Activated CD4-positive, alpha-beta T cell treated with anti-CD3 and anti-CD28 coated beads, Interleukin-2, amount 10 ng/mL, durations not matched to agents 7 days and 5 days (primary cell): ENCODE results near the gene SEMA4G. TPM values are rescaled to one million over a fixed set of nuclear protein-coding genes. Genes with fewer than 3 reads are reported as not detected.

Experiments used
- CTCF ChIA-PET: fragments of 350-600 bp; sonication (Branson Sonifier 250); formaldehyde crosslinking; loops from one replicate; lab custom pipeline; 2021; ENCODE audit warnings: antibody characterized with exemption; lab: Charles Lee
- POLR2A ChIA-PET: fragments of 350-600 bp; sonication (Branson Sonifier 250); formaldehyde crosslinking; loops from one replicate; lab custom pipeline; 2021; ENCODE audit warnings: antibody characterized with exemption; lab: Charles Lee
- DNase-seq: peaks from one replicate; pipeline ENCODE4 v3.0.0-alpha.2; 2020
- H3K27ac Mint-ChIP-seq: one replicate; pipeline ENCODE4 v1.8.0; 2021; ENCODE audit warnings: mild to moderate bottlenecking, moderate library complexity, mixed read lengths
- H3K27me3 Mint-ChIP-seq: one replicate; pipeline ENCODE4 v1.8.0; 2021; ENCODE audit warnings: mixed read lengths
- H3K36me3 Mint-ChIP-seq: one replicate; pipeline ENCODE4 v1.8.0; 2021; ENCODE audit warnings: low read depth, mixed read lengths
- H3K4me1 Mint-ChIP-seq: one replicate; pipeline ENCODE4 v1.8.0; 2021; ENCODE audit warnings: mixed read lengths
- H3K4me3 Mint-ChIP-seq: one replicate; pipeline ENCODE4 v1.8.0; 2021; ENCODE audit warnings: mild to moderate bottlenecking, moderate library complexity, mixed read lengths
- H3K9me3 Mint-ChIP-seq: one replicate; pipeline ENCODE4 v1.8.0; 2021; ENCODE audit warnings: mixed read lengths
- total RNA-seq, 2 experiments: library from RNA; stranded (reverse); gene quantifications; one replicate each; pipeline ENCODE4 v1.2.3, GENCODE V29; 2021

The SEMA4G gene
- total RNA-seq, 2 experiments from 2014 or later, result 1.1 to 1.6 TPM

GRCh38 chr10:100962351-100963080 lies 6.8 kb upstream of the SEMA4G start:
- H3K9me3 Mint-ChIP-seq, result no peaks in the 10 kb centered on the region
- no peak overlapping the region for H3K27ac Mint-ChIP-seq
- no peak overlapping the region for H3K4me3 Mint-ChIP-seq
- no peak for DNase-seq
- H3K4me1 Mint-ChIP-seq, result peaks cover under 1% of the 10 kb centered on the region
- ChIA-PET POLR2A (no interaction called here), CTCF (no interaction called here)
- no peaks in the 10 kb centered on the region for H3K27me3 Mint-ChIP-seq
- H3K36me3 Mint-ChIP-seq, result peaks cover 43% of the 10 kb centered on the region

- H3K27ac Mint-ChIP-seq, result no peak overlapping the region
- peaks cover 7% of the 10 kb centered on the region for H3K4me1 Mint-ChIP-seq
- H3K4me3 Mint-ChIP-seq, result no peak overlapping the region
- no peaks in the 10 kb centered on the region for H3K27me3 Mint-ChIP-seq
- ChIA-PET CTCF (interaction anchor here (1.2 kb wide), 1 partner anchor 104 kb away, joined by 3 read pairs; no protein-coding TSS in a partner anchor), POLR2A (no interaction called here)
- no peaks in the 10 kb centered on the region for H3K9me3 Mint-ChIP-seq
- H3K36me3 Mint-ChIP-seq, result peaks cover 38% of the 10 kb centered on the region
- DNase-seq, result no peak
Observed at GRCh38 chr10:100963826-100964225, 5.5 kb upstream of the SEMA4G start.

- no peak overlapping the region for H3K27ac Mint-ChIP-seq
- H3K36me3 Mint-ChIP-seq, result peaks cover 20% of the 10 kb centered on the region
- peaks cover 14% of the 10 kb centered on the region for H3K4me1 Mint-ChIP-seq
- CTCF ChIA-PET, result interaction anchor here (0.6 to 1.5 kb wide), 5 partner anchors 10 to 130 kb away, joined by 3 to 4 read pairs (median 3); no protein-coding TSS in a partner anchor
- peaks cover 5% of the 10 kb centered on the region for H3K27me3 Mint-ChIP-seq
- no peak overlapping the region for H3K4me3 Mint-ChIP-seq
- H3K9me3 Mint-ChIP-seq, result no peaks in the 10 kb centered on the region
- POLR2A ChIA-PET, result interaction anchor here (1.0 kb wide), 1 partner anchor 622 kb away, joined by 5 read pairs; no protein-coding TSS in a partner anchor
- DNase-seq, result no peak
Observed at GRCh38 chr10:100965820-100966219, 3.5 kb upstream of the SEMA4G start.

- Mint-ChIP-seq H3K9me3 (no peaks in the 10 kb centered on the region), H3K4me1 (peaks cover 14% of the 10 kb centered on the region), H3K27me3 (peaks cover 5% of the 10 kb centered on the region), H3K36me3 (peaks cover 19% of the 10 kb centered on the region), H3K4me3 (no peak overlapping the region), H3K27ac (no peak overlapping the region)
- DNase-seq, result no peak
- POLR2A ChIA-PET, result interaction anchor here (0.6 to 1.0 kb wide), 2 partner anchors 35 to 623 kb away, joined by 4 to 5 read pairs; no protein-coding TSS in a partner anchor
- CTCF ChIA-PET, result interaction anchor here (1.0 to 1.2 kb wide), 4 partner anchors 14 to 47 kb away, joined by 3 read pairs; no protein-coding TSS in a partner anchor
Observed at GRCh38 chr10:100966887-100967286, 2.4 kb upstream of the SEMA4G start.

- CTCF ChIA-PET, result interaction anchor here (1.0 to 1.2 kb wide), 4 partner anchors 14 to 47 kb away, joined by 3 read pairs; no protein-coding TSS in a partner anchor
- H3K27me3 Mint-ChIP-seq, result peaks cover 5% of the 10 kb centered on the region
- peaks cover 18% of the 10 kb centered on the region for H3K36me3 Mint-ChIP-seq
- H3K4me3 Mint-ChIP-seq, result no peak overlapping the region
- H3K27ac Mint-ChIP-seq, result no peak overlapping the region
- H3K9me3 Mint-ChIP-seq, result no peaks in the 10 kb centered on the region
- peaks cover 14% of the 10 kb centered on the region for H3K4me1 Mint-ChIP-seq
- POLR2A ChIA-PET, result no interaction called here
- no peak for DNase-seq
Observed at GRCh38 chr10:100967332-100967731, 2.0 kb upstream of the SEMA4G start.

GRCh38 chr10:100968062-100968736 lies 1.1 kb upstream of the SEMA4G start:
- Mint-ChIP-seq H3K27ac (peak overlapping the region; percentile 25), H3K9me3 (no peaks in the 10 kb centered on the region), H3K4me3 (peak overlapping the region; percentile 56), H3K27me3 (peaks cover 5% of the 10 kb centered on the region), H3K36me3 (peaks cover 10% of the 10 kb centered on the region), H3K4me1 (peaks cover 14% of the 10 kb centered on the region)
- CTCF ChIA-PET, result interaction anchor here (1.3 kb wide), 1 partner anchor 11 kb away, joined by 3 read pairs; no protein-coding TSS in a partner anchor
- no peak for DNase-seq
- POLR2A ChIA-PET, result no interaction called here

- ChIA-PET POLR2A (no interaction called here), CTCF (interaction anchor here (1.3 kb wide), 1 partner anchor 11 kb away, joined by 3 read pairs; no protein-coding TSS in a partner anchor)
- Mint-ChIP-seq H3K27ac (no peak overlapping the region), H3K9me3 (no peaks in the 10 kb centered on the region), H3K4me3 (peak overlapping the region; percentile 56), H3K36me3 (peaks cover 8% of the 10 kb centered on the region), H3K27me3 (peaks cover 5% of the 10 kb centered on the region), H3K4me1 (peaks cover 14% of the 10 kb centered on the region)
- DNase-seq, result no peak
Observed at GRCh38 chr10:100968863-100969186, 479 bp upstream of the SEMA4G start.

GRCh38 chr10:100970076-100970913 lies 991 bp downstream of the SEMA4G start:
- Mint-ChIP-seq H3K4me1 (peaks cover 14% of the 10 kb centered on the region), H3K4me3 (peak overlapping the region; percentile 55), H3K36me3 (peaks cover 6% of the 10 kb centered on the region), H3K27me3 (peaks cover 5% of the 10 kb centered on the region), H3K9me3 (no peaks in the 10 kb centered on the region), H3K27ac (no peak overlapping the region)
- POLR2A ChIA-PET, result interaction anchor here (0.6 kb wide), 1 partner anchor 62 kb away, joined by 3 read pairs; no protein-coding TSS in a partner anchor
- DNase-seq, result no peak
- CTCF ChIA-PET, result interaction anchor here (0.5 kb wide), 1 partner anchor 1571 kb away, joined by 3 read pairs; no protein-coding TSS in a partner anchor

- Mint-ChIP-seq H3K4me3 (no peak overlapping the region), H3K27ac (no peak overlapping the region), H3K4me1 (peaks cover 14% of the 10 kb centered on the region), H3K9me3 (no peaks in the 10 kb centered on the region), H3K27me3 (peaks cover 5% of the 10 kb centered on the region), H3K36me3 (peaks cover 2% of the 10 kb centered on the region)
- no peak for DNase-seq
- ChIA-PET CTCF (interaction anchor here (1.2 kb wide), 2 partner anchors 48 to 70 kb away, joined by 3 read pairs; no protein-coding TSS in a partner anchor), POLR2A (no interaction called here)
Observed at GRCh38 chr10:100970914-100971811, 1.9 kb downstream of the SEMA4G start.

- ChIA-PET POLR2A (no interaction called here), CTCF (interaction anchor here (0.6 to 1.2 kb wide), 4 partner anchors 38 to 69 kb away, joined by 3 to 5 read pairs (median 3); no protein-coding TSS in a partner anchor)
- Mint-ChIP-seq H3K4me1 (peaks cover 14% of the 10 kb centered on the region), H3K4me3 (no peak overlapping the region), H3K27me3 (peaks cover 5% of the 10 kb centered on the region), H3K9me3 (no peaks in the 10 kb centered on the region), H3K27ac (no peak overlapping the region), H3K36me3 (peaks cover 2% of the 10 kb centered on the region)
- no peak for DNase-seq
Observed at GRCh38 chr10:100972115-100972903, 3.0 kb downstream of the SEMA4G start.
